ENCODE results near the gene POLR3A.

POLR3A gene

DNA sequence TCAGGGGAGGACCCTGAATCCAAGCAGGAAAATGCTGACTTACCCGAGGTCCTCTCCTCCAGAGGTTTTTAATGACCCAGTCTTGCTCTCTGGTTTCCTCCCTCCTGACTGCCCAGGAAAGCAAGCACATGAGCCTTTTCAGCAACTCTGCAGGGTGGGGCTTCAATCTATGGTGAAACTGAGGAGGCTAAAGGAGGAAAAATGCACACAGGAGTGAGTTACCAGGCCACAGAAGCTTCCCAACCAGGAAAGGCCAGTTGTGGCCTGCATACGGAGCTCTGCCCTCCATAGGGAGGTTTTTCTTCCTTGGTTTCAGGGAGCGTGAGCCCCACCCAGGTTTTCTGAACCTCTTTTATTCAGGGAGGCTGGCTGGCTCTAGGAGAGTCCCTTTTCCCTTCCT is 88.7 kb downstream of the POLR3A start:
- no peak for DNase-seq

- DNase-seq = no peak
Measured at GRCh38 chr10:77940225-77940624, 89.1 kb downstream of the POLR3A start.

GRCh38 chr10:77939561-77940001 is 89.7 kb downstream of the POLR3A start:
- no peak for DNase-seq

DNA sequence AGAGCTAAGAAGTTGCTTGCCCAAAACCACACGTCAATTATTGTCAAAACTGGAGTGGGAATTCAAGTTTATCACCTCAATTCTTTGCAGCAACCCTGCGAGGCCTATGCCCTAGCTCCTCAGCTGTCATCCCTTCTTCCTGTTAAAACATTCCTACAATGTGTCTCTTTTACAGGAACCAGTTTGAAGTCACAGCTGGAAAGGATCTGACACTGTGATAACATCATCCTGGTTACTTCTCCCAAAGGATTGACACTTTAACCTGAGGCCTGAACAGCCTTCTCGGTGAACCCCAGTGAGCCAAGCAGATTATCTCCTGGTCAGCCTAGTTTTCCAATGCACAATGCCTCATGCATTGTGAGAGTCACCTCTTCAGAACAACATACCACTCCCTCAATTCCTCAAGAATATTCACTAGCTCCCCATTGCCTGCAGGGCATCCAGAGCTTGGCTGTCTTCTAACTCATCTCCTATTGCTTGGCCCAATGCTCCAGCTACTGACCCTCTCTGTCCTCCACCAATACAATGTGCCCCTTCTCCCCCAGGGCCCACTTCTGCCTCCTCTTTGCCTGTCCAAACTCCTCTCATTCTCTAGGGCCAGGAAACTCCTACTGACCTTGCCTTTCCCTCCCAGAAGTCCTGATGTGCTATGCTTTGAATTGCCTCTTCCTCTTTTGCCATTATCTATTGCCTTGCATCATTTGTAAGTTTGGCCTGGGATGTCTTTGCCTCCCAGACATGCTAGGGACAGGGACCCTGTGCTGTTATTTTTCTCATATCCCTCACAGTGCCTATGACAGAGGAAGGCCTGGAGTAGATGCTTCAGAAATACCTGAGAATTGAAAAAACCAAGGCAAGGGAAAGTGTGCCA is 92.4 kb downstream of the POLR3A start:
- no peak for DNase-seq

DNA sequence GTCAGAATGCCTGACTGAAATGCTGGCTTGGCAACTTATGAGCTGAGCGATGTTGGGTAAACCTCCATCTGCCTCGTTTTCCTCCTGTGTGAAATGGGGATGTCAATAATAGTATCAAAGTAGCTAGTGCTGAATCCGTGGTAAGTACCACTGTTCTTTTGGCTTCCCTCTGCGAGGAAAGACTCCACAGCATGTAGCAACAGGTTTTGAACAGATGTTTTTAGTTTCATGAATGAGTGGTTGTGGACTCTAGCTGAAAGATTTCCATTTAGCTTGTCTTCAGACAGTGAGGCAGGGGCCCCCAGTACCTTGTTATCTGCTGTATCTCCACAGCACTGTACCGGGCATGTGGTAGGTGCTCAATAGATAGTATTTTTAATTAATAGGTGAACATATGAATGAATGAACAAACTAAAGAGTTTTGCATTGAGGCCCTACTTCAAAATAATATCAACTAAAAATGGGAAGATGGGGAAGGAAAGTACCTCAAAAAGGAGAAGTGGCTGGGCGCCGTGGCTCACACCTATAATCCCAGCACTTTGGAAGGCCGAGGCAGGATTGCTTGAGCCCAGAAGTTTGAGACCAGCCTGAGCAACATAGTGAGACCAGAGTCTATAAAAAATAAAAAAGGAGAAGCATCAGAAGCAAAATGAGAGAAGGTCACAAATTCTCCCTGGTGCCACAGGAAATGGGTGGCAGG is 97.1 kb downstream of the POLR3A start:
- no peak for DNase-seq

GRCh38 chr10:77927402-77928246 is 101.7 kb downstream of the POLR3A start:
- DNase-seq = no peak

- DNase-seq = no peak
Measured at GRCh38 chr10:77926566-77927401, 102.5 kb downstream of the POLR3A start, which contains the start of gene DLG5. Gene DLG5, minus strand, starts transcription at chr10:77926755. Its CDS starts 235 bp downstream, at chr10:77926520.

- no peak for DNase-seq
Measured at GRCh38 chr10:77925795-77926565, 103.3 kb downstream of the POLR3A start.

DNA sequence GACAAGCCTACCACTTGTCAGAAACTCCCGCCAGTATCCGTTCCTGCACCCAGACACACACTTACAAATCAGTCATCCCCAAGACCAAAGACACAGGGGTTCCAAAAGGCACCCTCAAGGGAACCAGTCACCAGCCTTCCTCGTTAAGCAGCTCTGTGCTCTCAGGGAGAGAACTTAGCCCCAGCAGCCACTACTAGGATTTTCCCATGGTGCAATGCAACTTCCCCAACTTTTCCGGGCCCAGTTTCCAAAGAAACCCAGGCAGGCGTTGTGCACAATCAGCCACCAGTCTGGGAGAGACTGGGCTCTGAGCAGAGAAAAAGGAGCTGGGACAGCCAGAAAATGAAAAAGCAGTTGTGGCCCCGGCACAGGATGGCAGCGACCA is 103.9 kb downstream of the POLR3A start:
- DNase-seq = no peak

DNA sequence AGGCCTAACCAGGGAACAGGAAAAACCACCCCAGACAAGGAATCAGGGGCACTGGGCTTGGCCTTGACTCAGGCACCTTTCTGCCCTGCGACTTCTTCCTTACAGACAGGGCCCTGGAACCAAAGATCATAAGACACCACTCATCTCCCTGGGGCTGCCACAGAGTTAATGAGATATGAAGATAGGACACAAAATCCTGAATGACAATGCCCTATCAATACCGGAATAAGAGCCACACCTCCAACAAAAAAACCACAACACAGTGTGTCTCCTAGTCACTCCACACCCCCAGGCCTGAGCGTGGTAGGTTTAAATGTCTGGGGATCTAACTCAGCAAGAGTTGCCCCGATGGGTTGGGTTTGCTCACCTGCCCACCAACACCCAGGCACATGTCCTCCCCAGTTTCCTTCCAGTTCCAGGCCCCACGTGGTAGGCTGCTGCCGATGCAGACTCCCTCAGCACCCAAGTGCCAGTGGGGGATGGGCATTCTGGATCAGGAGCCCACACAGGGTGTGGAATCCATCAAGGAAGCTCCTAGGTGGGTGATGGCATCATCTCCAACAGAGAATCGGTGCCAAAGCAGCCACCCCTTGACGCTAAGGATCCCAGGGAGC is 106.6 kb downstream of the POLR3A start:
- DNase-seq = no peak

DNA sequence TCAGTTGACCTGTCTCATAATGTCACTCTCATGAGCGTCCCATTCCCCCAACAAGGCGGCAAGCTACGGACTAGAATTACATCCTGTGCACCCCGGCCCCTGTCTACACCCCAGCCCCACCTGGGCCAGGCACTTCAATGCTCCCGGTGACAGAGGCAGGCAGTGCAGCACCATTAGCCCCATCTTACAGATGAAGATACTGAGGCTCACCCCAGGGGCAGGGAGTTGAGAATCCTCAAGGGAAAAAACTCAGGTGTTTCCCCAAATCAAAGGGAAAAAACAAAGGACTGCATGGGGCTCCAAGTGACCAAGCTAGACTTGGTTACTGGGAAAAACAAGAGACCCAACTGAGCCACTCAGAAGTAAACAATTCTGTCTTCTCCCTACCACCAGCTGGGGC is 107.3 kb downstream of the POLR3A start:
- DNase-seq = no peak

GRCh38 chr10:77921395-77921794 is 107.9 kb downstream of the POLR3A start:
- no peak for DNase-seq

GRCh38 chr10:77920495-77920894 is 108.8 kb downstream of the POLR3A start:
- no peak for DNase-seq

GRCh38 chr10:77919713-77920108 is 109.6 kb downstream of the POLR3A start:
- no peak for DNase-seq

All from KG1 (cell line).